Cerebellar cortex (tissue), 1 donor: ENCODE data around the gene FIBCD1.

Experiments
- DNase-seq: peaks from one replicate; pipeline ENCODE4 v3.0.0-alpha.2; 2015; ENCODE audit warnings: low spot score

Gene FIBCD1

DNA sequence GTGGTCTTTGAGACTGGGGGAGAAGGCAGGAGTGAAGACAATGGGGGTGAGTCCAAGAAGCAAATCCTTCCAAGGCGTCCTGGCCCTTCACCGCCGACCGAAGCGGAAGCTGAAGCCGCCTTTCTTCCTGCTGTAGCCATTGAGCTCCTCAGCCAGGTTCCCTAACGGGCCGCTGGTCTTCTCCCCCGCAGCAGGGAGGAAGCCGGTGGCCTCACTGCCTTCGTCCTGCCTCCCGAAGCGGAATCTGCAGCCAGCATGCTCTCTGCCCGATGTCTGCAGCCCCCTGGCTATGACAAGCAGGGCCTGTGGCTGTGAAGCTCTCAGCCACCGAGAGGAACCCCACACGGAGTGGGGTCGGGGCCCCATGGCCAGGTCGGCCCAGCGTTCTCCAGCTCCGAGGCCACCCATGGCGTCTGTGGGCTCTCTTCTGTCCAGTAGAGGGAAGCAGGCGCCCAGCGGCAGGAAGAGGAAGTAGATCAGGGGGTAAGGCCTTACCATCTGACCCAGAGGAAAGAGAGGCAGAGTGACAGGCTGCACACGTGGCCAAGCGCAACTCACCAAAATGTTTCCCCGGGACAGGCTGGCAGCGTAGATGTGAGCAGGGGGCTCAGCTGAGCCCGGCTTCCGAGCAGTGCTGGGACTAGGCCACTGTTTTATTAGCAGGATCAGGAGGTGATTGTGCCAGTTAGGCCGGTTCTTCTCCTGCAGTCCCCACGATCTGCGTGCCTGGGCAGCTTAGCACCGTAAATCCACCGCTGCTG, 45.5 kb downstream of the FIBCD1 start:
- no peak for DNase-seq

DNA sequence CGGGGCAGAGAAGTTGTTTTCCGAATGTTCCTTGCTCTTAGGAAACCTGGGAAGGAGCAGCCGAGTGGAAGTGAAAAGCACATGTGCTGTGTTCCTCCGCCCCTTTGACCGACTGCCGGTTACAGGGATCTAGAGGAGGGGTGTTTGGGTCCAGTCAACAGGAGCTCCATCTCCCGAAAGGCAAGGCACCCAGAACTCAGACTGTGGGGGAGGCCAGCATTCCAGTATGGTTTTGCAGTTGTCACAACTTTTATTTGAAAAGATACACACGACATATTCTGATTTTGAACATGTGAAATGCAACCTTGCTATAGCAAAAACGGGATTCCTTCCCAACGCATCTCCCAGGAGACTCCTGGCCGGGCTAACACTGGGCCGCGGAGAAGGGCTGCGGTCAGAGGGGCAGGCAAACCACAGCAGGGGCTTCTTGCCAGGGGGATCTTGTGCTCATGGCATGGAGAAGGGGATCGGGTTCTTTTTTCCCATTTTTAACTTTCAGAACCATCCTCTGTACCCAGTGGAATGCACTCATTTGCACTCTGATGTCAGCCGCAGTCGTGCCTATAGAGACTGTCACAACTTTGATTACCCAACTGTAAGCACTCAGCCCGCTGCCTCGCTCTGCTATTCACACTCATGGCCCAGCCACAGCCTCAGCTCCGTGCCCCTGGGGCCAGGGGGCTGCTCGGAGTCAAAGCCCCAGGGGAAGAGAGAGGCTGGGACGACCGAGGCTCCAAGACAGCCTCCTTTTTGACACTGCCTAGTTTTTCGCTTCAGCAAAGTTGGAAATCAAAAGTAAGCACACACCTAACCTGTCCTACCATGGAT, 46.4 kb downstream of the FIBCD1 start:
- no peak for DNase-seq

DNA sequence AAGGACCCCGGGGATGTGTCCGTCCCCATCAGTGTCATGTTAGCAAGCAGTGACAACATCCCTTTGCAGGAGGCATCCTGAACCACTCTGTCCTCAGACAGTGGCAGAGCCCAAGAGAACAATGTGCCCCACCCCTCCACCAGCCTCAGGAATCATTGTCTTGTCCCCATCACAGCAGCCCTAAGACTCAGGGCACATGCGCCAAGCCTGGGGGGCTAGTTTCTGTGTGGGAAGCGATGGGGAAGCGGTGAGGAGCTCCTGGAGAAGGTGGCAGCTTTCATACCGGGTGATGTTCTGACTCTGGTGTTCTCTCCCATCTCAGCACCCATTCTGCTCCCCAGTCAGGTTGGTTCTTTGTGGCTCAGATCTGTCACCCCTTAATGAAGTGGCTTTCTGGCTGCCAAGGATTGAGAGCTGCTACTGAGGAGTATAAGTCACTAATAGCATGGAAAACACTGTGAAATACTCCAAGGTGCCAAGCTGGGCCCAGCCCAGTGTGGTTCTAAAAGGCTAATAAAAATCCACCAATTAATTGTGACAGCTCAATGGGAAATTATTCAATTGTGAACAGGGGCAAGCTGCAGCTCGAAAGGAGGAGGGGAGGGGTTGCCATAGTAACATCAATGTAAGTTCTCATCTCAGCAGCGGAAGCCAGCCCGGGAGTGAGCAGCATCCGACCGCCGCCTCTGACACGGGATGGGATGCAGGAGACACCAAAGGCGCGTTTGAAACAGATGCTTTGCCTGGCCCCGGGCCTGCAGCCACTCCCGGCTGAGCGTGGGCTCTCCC, 47.2 kb downstream of the FIBCD1 start:
- no peak for DNase-seq

DNA sequence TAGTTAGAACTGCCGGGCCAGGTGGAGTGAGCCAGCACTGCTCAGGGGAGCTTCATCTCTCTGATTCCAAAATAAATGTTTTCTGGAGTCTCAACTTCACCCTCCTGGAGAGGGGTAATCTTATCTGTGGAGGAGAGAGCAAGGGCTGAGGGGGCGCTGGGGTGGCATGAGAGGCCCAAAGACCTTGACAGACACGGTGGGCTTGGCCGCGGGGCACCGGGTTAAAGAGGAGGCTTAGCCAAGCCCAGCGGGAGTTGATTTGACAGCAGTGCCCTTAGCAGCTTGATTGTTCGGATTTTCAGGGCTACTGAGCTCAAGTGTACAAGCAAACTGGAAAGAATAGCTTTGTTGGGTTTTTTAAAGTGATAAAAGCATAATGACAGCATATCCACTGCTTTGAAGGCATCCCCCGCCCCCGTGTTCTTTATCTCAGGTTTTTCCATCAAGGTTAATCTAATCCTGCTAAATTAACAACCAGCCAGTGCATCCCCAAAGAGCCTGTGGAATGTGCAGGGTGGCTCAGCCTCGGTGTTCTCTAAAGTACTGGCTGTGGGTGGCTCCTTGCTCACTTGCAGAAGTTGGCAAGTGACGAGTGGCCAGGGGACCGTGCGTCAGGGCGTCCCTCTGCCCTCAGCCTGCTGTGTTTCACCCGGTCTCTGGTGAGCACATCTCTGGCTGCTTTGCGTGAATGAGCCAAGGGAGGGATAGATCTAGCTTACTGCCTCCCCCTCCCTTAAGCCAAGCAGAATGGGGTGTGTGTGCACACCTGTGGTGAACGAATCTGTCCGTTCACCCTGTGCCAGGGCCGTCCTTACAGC, 48.0 kb downstream of the FIBCD1 start:
- peak; percentile 32 for DNase-seq

DNA sequence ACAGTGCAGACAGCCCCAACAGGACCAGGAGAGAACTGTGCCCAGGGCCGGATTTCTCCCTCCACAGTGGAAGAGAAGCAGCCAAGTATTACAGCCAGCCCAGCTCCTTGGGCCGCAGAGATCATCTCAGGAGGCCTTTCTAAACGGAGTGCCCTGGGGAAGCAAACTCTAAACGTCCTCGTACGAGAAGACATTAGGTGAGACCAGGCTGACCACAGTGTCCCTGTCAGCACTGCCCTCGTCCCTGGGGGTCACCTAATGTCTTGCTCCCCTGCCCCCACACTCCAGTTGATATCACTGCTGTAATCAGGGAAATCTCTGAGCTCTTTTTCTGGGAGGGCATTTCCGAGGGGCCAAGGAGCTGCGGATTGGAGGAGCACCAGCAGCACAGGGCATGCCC, 48.9 kb downstream of the FIBCD1 start:
- DNase-seq = no peak

DNA sequence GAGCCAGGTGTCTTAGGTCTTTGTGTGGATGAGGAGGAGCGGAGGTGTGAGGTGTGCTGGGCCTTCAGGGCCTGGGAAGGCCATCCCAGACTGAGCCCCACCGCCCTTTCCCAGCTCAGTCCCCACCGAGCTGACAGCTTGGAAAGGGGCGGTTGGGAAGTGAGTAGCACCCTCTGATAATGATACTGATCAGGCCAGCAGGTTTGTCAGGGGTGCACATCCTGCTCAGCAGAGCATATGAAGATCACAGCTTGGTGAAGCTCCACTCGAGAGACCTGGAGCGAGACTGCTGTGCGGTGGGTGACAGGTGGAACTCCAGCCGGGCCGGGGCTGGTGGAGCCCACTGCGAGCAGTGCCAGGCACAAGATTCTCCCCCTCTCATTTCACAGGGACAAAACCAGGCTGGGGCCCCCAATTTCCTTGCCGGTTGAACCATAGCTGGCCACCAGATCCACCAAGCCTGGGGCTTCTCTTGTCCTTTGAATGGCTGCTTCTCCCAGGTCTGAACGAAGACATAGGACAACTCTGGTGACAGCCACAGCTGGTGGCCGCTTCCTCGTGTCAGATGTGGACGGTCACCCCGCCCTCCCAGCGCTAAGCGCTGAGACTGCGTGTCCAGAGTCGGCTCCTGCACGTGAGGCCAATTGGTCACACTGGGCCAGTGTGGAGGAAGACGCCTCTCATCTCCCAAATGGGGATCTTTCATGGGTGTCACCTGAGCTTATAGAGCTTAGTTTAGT, 50.7 kb downstream of the FIBCD1 start:
- DNase-seq = no peak

DNA sequence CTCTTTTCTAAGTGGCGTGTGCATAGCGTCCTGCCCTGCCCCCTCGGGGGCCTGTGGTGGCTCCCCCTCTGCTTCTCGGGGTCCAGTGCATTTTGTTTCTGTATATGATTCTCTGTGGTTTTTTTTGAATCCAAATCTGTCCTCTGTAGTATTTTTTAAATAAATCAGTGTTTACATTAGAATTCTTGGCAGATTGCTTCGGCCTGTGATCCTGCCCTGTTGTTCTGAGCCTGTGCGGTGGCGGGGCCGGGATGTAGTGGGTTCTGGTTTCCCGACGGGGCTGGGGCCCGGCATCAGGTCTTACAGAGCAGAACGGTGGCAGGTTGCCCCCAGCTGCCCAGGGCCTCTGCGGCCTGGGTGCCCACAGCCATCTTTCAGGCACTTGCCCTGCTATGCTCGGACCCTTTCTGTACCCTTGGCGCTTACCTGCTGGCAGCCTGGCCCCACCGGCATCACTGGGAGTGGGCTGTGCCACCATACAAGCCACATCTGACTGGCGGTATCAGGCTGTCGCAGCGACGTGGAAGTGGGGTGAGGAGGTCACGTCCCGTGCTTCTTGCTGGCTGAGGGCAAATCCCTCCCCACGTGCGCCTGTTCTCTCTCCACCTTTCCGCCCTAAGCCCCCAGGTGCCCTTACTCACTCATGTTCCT, 51.4 kb downstream of the FIBCD1 start:
- no peak for DNase-seq

DNA sequence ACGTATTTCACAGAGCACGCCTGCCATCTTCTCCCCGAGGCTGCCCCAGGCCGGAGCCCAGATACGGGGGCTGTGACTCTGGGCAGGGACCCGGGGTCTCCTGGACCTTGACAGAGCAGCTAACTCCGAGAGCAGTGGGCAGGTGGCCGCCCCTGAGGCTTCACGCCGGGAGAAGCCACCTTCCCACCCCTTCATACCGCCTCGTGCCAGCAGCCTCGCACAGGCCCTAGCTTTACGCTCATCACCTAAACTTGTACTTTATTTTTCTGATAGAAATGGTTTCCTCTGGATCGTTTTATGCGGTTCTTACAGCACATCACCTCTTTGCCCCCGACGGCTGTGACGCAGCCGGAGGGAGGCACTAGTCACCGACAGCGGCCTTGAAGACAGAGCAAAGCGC, 52.1 kb downstream of the FIBCD1 start:
- DNase-seq = no peak

DNA sequence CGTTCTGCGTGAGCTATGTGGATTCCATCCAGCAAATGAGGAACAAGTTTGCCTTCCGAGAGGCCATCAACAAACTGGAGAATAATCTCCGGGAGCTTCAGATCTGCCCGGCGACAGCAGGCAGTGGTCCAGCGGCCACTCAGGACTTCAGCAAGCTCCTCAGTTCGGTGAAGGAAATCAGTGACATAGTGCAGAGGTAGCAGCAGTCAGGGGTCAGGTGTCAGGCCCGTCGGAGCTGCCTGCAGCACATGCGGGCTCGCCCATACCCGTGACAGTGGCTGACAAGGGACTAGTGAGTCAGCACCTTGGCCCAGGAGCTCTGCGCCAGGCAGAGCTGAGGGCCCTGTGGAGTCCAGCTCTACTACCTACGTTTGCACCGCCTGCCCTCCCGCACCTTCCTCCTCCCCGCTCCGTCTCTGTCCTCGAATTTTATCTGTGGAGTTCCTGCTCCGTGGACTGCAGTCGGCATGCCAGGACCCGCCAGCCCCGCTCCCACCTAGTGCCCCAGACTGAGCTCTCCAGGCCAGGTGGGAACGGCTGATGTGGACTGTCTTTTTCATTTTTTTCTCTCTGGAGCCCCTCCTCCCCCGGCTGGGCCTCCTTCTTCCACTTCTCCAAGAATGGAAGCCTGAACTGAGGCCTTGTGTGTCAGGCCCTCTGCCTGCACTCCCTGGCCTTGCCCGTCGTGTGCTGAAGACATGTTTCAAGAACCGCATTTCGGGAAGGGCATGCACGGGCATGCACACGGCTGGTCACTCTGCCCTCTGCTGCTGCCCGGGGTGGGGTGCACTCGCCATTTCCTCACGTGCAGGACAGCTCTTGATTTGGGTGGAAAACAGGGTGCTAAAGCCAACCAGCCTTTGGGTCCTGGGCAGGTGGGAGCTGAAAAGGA, 53.3 kb downstream of the FIBCD1 start:
- DNase-seq = no peak

DNA sequence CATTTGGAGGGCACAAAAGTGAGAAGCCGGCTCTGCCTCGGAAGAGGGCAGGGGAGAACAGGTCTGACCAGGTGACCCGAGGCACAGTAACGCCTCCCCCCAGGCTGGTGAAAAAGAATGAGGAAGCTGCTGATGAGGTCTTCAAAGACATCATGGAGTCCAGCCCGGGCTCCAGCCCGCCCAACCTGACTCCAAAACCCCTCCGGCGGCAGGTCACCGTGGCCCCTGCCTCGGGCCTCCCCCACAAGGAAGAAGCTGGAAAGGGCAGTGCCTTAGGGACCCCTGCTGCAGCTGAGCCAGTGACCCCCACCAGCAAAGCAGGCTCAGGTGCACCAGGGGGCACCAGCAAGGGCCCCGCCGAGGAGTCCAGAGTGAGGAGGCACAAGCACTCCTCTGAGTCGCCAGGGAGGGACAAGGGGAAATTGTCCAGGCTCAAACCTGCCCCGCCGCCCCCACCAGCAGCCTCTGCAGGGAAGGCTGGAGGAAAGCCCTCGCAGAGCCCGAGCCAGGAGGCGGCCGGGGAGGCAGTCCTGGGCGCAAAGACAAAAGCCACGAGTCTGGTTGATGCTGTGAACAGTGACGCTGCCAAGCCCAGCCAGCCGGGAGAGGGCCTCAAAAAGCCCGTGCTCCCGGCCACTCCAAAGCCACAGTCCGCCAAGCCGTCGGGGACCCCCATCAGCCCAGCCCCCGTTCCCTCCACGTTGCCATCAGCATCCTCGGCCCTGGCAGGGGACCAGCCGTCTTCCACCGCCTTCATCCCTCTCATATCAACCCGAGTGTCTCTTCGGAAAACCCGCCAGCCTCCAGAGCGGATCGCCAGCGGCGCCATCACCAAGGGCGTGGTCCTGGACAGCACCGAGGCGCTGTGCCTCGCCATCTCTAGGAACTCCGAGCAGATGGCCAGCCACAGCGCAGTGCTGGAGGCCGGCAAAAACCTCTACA, 54.2 kb downstream of the FIBCD1 start:
- DNase-seq = no peak

DNA sequence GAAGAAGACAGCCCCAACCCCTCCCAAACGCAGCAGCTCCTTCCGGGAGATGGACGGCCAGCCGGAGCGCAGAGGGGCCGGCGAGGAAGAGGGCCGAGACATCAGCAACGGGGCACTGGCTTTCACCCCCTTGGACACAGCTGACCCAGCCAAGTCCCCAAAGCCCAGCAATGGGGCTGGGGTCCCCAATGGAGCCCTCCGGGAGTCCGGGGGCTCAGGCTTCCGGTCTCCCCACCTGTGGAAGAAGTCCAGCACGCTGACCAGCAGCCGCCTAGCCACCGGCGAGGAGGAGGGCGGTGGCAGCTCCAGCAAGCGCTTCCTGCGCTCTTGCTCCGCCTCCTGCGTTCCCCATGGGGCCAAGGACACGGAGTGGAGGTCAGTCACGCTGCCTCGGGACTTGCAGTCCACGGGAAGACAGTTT, 54.9 kb downstream of the FIBCD1 start:
- DNase-seq = no peak

DNA sequence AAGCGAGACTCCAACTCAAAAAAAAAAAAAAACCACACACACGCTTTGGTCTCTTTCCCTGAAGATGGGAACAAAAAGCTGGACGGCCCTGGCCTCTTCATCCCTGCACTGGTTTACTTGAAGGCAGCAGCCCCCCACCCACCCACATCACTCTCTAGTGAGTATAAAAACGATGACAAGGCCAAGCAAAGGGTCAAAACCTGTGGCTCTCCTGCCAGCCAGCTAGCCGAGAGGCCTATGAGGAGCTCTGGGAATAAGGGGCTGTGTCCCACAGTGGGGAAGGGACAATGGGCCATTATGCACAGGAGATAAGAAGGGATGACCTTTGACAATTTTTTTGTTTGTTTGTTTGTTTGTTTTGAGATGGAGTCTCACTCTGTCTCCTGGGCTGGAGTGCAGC, 55.6 kb downstream of the FIBCD1 start:
- no peak for DNase-seq

DNA sequence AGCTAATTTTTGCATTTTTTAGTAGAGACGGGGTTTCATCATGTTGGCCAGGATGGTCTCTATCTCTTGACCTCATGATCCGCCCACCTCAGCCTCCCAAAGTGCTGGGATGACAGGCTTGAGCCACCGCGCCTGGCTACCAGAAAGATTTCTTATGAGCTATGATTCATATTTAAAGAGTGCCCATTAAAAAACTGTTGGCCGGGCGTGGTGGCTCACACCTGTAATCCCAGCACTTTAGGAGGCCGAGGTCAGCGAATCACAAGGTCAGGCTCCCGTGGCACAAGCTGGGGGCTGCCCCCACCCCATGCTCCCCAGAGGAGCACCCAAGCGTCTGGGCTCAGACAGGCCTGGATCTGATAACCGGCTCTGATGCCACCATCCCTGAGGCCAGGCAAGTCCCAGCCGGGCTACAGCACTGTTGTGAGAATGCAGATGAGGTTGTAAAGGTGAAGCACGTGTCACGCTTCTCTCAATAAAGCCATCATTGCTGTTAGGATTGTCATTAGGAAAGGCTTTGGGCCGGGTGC, 56.3 kb downstream of the FIBCD1 start:
- DNase-seq = no peak

DNA sequence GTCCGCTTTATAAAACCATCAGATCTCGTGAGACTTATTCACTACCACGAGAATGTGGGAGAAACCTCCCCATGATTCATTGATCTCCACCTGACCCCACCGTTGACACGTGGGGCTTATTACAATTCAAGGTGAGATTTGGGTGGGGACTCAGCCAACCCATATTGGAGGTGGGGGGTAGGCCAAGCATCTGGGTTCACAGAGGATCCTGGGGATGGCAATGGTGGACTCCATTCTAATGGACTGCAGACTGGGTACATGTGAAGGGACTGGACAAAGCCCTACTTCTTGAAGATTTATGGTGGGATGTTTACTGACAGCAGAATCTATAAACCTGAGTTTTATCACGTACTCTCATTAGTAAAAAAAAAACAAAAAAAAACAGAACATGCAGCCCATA, 57.5 kb downstream of the FIBCD1 start:
- DNase-seq = no peak

DNA sequence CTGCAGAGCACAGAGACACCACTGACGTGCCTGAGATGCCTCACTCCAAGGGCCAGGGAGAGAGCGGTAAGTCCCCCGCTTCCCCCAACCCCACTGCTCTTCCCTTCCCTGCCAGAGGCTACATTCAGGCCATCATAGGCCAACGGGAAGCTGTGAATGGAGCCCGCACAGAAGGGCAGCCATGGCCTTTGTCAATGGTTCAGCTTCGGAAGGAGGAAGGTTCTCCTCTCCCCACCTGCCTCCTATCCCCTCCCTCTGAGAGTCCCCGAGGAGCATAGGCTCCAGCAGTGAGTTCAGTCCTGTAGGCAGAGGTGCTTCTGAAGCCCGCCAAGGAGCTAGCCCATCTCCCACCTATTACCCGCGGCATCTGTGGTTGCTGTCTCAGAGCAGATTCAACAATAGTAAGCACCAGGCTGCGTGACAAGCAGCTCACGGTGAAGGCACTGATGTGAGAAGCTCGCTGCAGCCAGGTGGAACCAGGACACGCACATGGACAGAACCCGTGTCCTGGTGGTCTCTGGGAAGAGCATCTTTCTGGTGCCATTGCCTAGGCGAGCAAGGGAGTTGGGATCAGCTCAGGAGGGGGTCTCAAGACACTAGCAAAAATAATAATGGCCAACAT, 58.3 kb downstream of the FIBCD1 start:
- no peak for DNase-seq

DNA sequence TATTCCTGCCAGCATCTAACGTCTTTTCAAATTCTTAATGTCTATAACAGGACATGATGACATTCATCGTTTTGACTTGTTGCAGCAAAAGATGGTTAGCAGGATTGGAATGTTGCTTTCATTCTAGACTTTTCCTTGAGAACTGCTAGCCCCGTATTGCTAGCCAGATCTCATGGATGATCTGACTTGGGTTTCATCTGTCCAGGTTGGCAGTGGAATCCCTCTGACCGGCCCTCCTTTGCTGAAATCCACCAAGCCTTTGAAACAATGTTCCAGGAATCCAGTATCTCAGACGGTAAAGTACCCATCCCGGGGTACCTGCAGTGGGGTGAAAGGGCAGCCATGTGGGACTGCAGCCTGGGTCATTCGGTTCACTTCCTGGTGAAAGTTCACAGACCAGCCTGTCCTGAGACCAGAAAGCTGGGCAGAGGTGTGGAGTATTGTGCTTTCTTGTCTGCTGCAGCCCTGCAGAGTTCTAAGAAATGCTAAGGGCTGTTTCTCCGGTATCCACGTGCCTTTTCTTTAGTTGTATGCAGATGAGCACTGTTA, 59.1 kb downstream of the FIBCD1 start:
- no peak for DNase-seq

DNA sequence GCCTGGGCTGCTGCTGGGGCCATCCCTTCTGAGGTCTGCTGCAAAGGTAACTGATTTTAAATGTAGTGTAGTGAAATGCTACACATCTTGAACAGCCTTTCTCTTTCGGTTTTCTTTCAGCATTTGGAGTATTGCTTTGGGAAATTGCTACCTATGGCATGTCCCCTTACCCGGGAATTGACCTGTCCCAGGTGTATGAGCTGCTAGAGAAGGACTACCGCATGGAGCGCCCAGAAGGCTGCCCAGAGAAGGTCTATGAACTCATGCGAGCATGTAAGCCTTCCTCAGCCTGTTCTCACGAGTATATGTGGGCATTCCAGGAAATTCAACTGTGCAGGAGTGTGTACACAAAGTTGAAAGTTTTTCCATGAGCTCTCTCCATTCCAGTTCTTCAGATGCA, 60.8 kb downstream of the FIBCD1 start:
- DNase-seq = no peak
